NCI-H2227 (cell line): ENCODE data around the gene CARD9.
A peak's percentile ranks its signal among the peaks of the same experiment; 100 is the strongest.
"Not testable (repeated sequence)": the region's sequence is repeated elsewhere in the genome, so short reads cannot be mapped to it uniquely, and the experiment has no call there.

Experiments used
- DNase-seq: peaks from one replicate; lab custom pipeline; 2025; ENCODE audit not compliant: unreplicated experiment; lab: John Stamatoyannopoulos, UW

Gene CARD9

GRCh38 chr9:136364942-136365774, 8.3 kb downstream of the CARD9 start:
- DNase-seq = peak; percentile 60

GRCh38 chr9:136363949-136364748, 9.3 kb downstream of the CARD9 start:
- no peak for DNase-seq

GRCh38 chr9:136363106-136363948, 10.1 kb downstream of the CARD9 start, which contains the start of gene DNLZ:
DNLZ (minus strand) TSS chr9:136363744; CDS start chr9:136363714, 30 bp downstream.
- DNase-seq = peak; percentile 90

GRCh38 chr9:136362450-136362784, 11.1 kb downstream of the CARD9 start:
- DNase-seq = no peak

- no peak for DNase-seq
Measured at GRCh38 chr9:136361754-136362449, 11.6 kb downstream of the CARD9 start.

GRCh38 chr9:136361047-136361753, 12.3 kb downstream of the CARD9 start:
- DNase-seq = no peak

GRCh38 chr9:136359774-136360718, 13.4 kb downstream of the CARD9 start:
- no peak for DNase-seq

- DNase-seq = no peak
Measured at GRCh38 chr9:136358888-136359287, 14.6 kb downstream of the CARD9 start.

GRCh38 chr9:136358016-136358415, 15.5 kb downstream of the CARD9 start:
- DNase-seq = no peak

GRCh38 chr9:136357202-136357725, 16.2 kb downstream of the CARD9 start:
- DNase-seq = no peak

- no peak for DNase-seq
Measured at GRCh38 chr9:136355616-136356557, 17.6 kb downstream of the CARD9 start.

- DNase-seq = no peak
Measured at GRCh38 chr9:136354592-136355085, 18.8 kb downstream of the CARD9 start.

GRCh38 chr9:136353757-136354488, 19.5 kb downstream of the CARD9 start:
- no peak for DNase-seq

GRCh38 chr9:136353088-136353487, 20.4 kb downstream of the CARD9 start:
- DNase-seq = no peak

- DNase-seq = peak; percentile 62
Measured at GRCh38 chr9:136352682-136353081, 20.8 kb downstream of the CARD9 start.

GRCh38 chr9:136351868-136352267, 21.6 kb downstream of the CARD9 start:
- DNase-seq = not testable (repeated sequence)
